HCT116 (cell line): ENCODE results near the gene TBC1D14. TPM values are rescaled to one million over a fixed set of nuclear protein-coding genes. Genes with fewer than 3 reads are reported as not detected.

Experiments used
- ATAC-seq: fragments of 200-7000 bp; cut with Tn5 transposase; 2 replicates; pipeline ENCODE4 v1.9.1; 2020; ENCODE audit warnings: mild to moderate bottlenecking, moderate library complexity
- BruUV-seq: library from RNA; stranded (reverse); fragments of 400-500 nt; replicated peaks from 2 replicates; lab custom pipeline; 2021; lab: Mats Ljungman, UMichigan
- CTCF ChIA-PET: fragments of 300-600 bp; sonication (Branson Sonifier 250); formaldehyde crosslinking; loops from one replicate; lab custom pipeline; 2021; ENCODE audit warnings: antibody characterized with exemption; lab: Charles Lee
- POLR2A ChIA-PET: fragments of 300-600, 350-600 bp; sonication (Branson Sonifier 250); formaldehyde crosslinking; loops from one replicate; lab custom pipeline; 2021; ENCODE audit warnings: antibody characterized with exemption; lab: Charles Lee
- RAD21 ChIA-PET, 2 experiments: fragments of 300-600 bp; sonication (Branson Sonifier 250); formaldehyde crosslinking; loops; one replicate each; lab custom pipeline; 2023; ENCODE audit warnings: low total read pairs in 2 of 2; ENCODE audit not compliant: uncharacterized antibody in 2 of 2, unreplicated experiment in 2 of 2, low non-redundant PET in 1 of 2; lab: Charles Lee
- DNase-seq: peaks from one replicate; pipeline ENCODE4 v3.0.0-alpha.2; 2010; ENCODE audit warnings: low read depth, low spot score
- H2AFZ ChIP-seq: fragments of 200-600 bp; shearing (Covaris generic), sonication (generic); 2 replicates; pipeline ENCODE4 v1.6.1; 2017; ENCODE audit warnings: low read depth, mixed run types, mixed read lengths, antibody characterized with exemption, low read length; ENCODE audit not compliant: poor library complexity, severe bottlenecking
- H3K27ac ChIP-seq: 2 replicates; pipeline ENCODE4 v1.5.1; 2012; ENCODE audit warnings: low read depth, low read length
- H3K27me3 ChIP-seq: fragments of 200-600 bp; sonication (generic); 2 replicates; pipeline ENCODE4 v1.6.1; 2016; ENCODE audit warnings: mixed run types, low read length, mixed read lengths; ENCODE audit not compliant: insufficient read depth
- H3K36me3 ChIP-seq, 2 experiments: fragments of 200-500 bp in 1 of 2; fragments of 200-600 bp in 1 of 2; sonication (Bioruptor generic) in 1 of 2; sonication (generic) in 1 of 2; 2 replicates each; pipeline versions ENCODE4 v1.5.1 to v1.6.1; 2014 to 2016; ENCODE audit warnings: low read length in 2 of 2, inconsistent platforms in 1 of 2, mixed read lengths in 1 of 2, mixed run types in 1 of 2; ENCODE audit not compliant: insufficient read depth in 2 of 2, control insufficient read depth in 1 of 2
- H3K4me1 ChIP-seq, 2 experiments: fragments of 200-600 bp in 1 of 2; sonication (generic) in 1 of 2; 2 replicates each; pipeline versions ENCODE4 v1.5.1 to v1.6.1; 2012 to 2017; ENCODE audit warnings: low read length in 2 of 2, inconsistent platforms in 1 of 2, mild to moderate bottlenecking in 1 of 2, mixed read lengths in 1 of 2, mixed run types in 1 of 2, moderate library complexity in 1 of 2; ENCODE audit not compliant: insufficient read depth in 2 of 2, control insufficient read depth in 1 of 2
- H3K4me2 ChIP-seq: fragments of 200-600 bp; sonication (generic); 2 replicates; pipeline ENCODE4 v1.6.1; 2017; ENCODE audit warnings: mixed run types, low read length, mixed read lengths
- H3K4me3 ChIP-seq, 2 experiments: fragments of 200-600 bp in 1 of 2; sonication (generic) in 1 of 2; replicated peaks in 1 of 2; 2 replicates each; pipeline ENCODE4 v1.5.1; 2011 to 2016; ENCODE audit warnings: low read length in 2 of 2, control low read depth in 1 of 2, low read depth in 1 of 2, mild to moderate bottlenecking in 1 of 2, mixed read lengths in 1 of 2, mixed run types in 1 of 2
- H3K79me2 ChIP-seq: fragments of 200-600 bp; sonication (generic); 2 replicates; pipeline ENCODE4 v1.6.1; 2017; ENCODE audit warnings: mild to moderate bottlenecking, mixed run types, low read length, moderate library complexity, mixed read lengths; ENCODE audit not compliant: insufficient read depth
- H3K9ac ChIP-seq: fragments of 200-600 bp; sonication (generic); 2 replicates; pipeline ENCODE4 v1.6.1; 2016; ENCODE audit warnings: low read length, mixed read lengths
- H3K9me2 ChIP-seq: fragments of 200-600 bp; sonication (generic), shearing (Covaris generic); 2 replicates; pipeline ENCODE4 v1.6.1; 2017; ENCODE audit warnings: mixed run types, mild to moderate bottlenecking, moderate library complexity; ENCODE audit not compliant: insufficient read depth
- H3K9me3 ChIP-seq, 2 experiments: fragments of 200-500 bp in 1 of 2; fragments of 200-600 bp in 1 of 2; sonication (Bioruptor generic) in 1 of 2; sonication (generic) in 1 of 2; 2 replicates each; pipeline ENCODE4 v1.6.1; 2014 to 2017; ENCODE audit warnings: low read length in 2 of 2, mixed read lengths in 2 of 2, inconsistent platforms in 1 of 2, low read depth in 1 of 2, mild to moderate bottlenecking in 1 of 2, mixed run types in 1 of 2, moderate library complexity in 1 of 2; ENCODE audit not compliant: control insufficient read depth in 1 of 2, insufficient read depth in 1 of 2
- H4K20me1 ChIP-seq: fragments of 200-600 bp; sonication (generic), shearing (Covaris generic); 2 replicates; pipeline ENCODE4 v1.6.1; 2017; ENCODE audit warnings: mixed run types, mild to moderate bottlenecking, moderate library complexity; ENCODE audit not compliant: insufficient read depth
- CEBPB ChIP-seq: IDR thresholded peaks from 2 replicates; pipeline ENCODE4 v1.6.1; 2012; ENCODE audit warnings: low read depth
- EGR1 ChIP-seq: IDR thresholded peaks from 2 replicates; pipeline ENCODE4 v1.6.1; 2012; ENCODE audit warnings: low read depth
- ELF1 ChIP-seq: IDR thresholded peaks from 2 replicates; pipeline ENCODE4 v1.6.1; 2012; ENCODE audit warnings: low read depth, borderline replicate concordance
- EZH2 ChIP-seq: fragments of 200-600 bp; sonication (generic); IDR thresholded peaks from 2 replicates; pipeline ENCODE4 v1.6.1; 2017; ENCODE audit warnings: antibody characterized with exemption, mixed run types
- EZH2phosphoT487 ChIP-seq: fragments of 200-600 bp; IDR thresholded peaks from 2 replicates; pipeline ENCODE4 v1.6.1; 2018; ENCODE audit warnings: antibody characterized with exemption, borderline replicate concordance
- FOSL1 ChIP-seq: IDR thresholded peaks from 2 replicates; pipeline ENCODE4 v1.6.1; 2012; ENCODE audit warnings: low read depth
- POLR2AphosphoS5 ChIP-seq: IDR thresholded peaks from 2 replicates; pipeline ENCODE4 v1.6.1; 2011; ENCODE audit warnings: mild to moderate bottlenecking, low read depth, low read length, moderate library complexity
- RAD21 ChIP-seq: IDR thresholded peaks from 2 replicates; pipeline ENCODE4 v1.6.1; 2012; ENCODE audit warnings: low read depth, mild to moderate bottlenecking
- SIN3A ChIP-seq: IDR thresholded peaks from 2 replicates; pipeline ENCODE4 v1.6.1; 2012; ENCODE audit warnings: low read depth
- SRF ChIP-seq: IDR thresholded peaks from 2 replicates; pipeline ENCODE4 v1.6.1; 2012; ENCODE audit warnings: low read depth
- TCF7L2 ChIP-seq: IDR thresholded peaks from 2 replicates; pipeline ENCODE4 v1.7.0; 2011; ENCODE audit warnings: borderline replicate concordance, inconsistent platforms; ENCODE audit not compliant: insufficient read depth, insufficient read length; ENCODE audit errors: extremely low read depth
- YY1 ChIP-seq: IDR thresholded peaks from 2 replicates; pipeline ENCODE4 v1.6.1; 2011; ENCODE audit warnings: low read length, low read depth, moderate library complexity, mild to moderate bottlenecking; ENCODE audit not compliant: insufficient replicate concordance; ENCODE audit errors: extremely low read depth
- intact Hi-C: fragments of 100-400 bp; cut with micrococcal nuclease; formaldehyde crosslinking; loops from 2 replicates; pipeline ENCODE4 v1.10.0; 2022
- total RNA-seq: library from RNA; stranded (reverse); gene quantifications from one replicate; pipeline ENCODE4 v1.2.1, GENCODE V29; 2021; ENCODE audit not compliant: unreplicated experiment
- TF ChIP-seq, protein P1 (sequence below): IDR thresholded peaks from 2 replicates; pipeline ENCODE4 v1.6.1; 2012; ENCODE audit warnings: low read depth
- TF ChIP-seq, protein P2 (sequence below): IDR thresholded peaks from 2 replicates; pipeline ENCODE4 v1.6.1; 2012

Gene TBC1D14
- total RNA-seq, 1 experiment from 2014 or later: 62.9 TPM

- TF ChIP-seq, protein P1, sequence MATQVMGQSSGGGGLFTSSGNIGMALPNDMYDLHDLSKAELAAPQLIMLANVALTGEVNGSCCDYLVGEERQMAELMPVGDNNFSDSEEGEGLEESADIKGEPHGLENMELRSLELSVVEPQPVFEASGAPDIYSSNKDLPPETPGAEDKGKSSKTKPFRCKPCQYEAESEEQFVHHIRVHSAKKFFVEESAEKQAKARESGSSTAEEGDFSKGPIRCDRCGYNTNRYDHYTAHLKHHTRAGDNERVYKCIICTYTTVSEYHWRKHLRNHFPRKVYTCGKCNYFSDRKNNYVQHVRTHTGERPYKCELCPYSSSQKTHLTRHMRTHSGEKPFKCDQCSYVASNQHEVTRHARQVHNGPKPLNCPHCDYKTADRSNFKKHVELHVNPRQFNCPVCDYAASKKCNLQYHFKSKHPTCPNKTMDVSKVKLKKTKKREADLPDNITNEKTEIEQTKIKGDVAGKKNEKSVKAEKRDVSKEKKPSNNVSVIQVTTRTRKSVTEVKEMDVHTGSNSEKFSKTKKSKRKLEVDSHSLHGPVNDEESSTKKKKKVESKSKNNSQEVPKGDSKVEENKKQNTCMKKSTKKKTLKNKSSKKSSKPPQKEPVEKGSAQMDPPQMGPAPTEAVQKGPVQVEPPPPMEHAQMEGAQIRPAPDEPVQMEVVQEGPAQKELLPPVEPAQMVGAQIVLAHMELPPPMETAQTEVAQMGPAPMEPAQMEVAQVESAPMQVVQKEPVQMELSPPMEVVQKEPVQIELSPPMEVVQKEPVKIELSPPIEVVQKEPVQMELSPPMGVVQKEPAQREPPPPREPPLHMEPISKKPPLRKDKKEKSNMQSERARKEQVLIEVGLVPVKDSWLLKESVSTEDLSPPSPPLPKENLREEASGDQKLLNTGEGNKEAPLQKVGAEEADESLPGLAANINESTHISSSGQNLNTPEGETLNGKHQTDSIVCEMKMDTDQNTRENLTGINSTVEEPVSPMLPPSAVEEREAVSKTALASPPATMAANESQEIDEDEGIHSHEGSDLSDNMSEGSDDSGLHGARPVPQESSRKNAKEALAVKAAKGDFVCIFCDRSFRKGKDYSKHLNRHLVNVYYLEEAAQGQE: no peak
- TF ChIP-seq, protein P2, sequence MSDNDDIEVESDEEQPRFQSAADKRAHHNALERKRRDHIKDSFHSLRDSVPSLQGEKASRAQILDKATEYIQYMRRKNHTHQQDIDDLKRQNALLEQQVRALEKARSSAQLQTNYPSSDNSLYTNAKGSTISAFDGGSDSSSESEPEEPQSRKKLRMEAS: no peak
- TF ChIP-seq EGR1 (no peak), RAD21 (no peak), CEBPB (no peak), SRF (no peak), ELF1 (no peak), YY1 (no peak), FOSL1 (no peak)
Observed at GRCh38 chr4:6960154-6960553, 50.5 kb downstream of the TBC1D14 start (continued).

GRCh38 chr4:6960628-6961412, 51.2 kb downstream of the TBC1D14 start:
- CTCF ChIA-PET: no interaction called here
- intact Hi-C loops: no loop called here
- Histone ChIP-seq H3K27me3 (no peaks in the 10 kb centered on the region), H3K27ac (no peak overlapping the region), H3K4me1 (peaks cover 0 to 7% of the 10 kb centered on the region in 2 experiments; a peak in 1 of 4 replicates), H3K9me3 (no peaks in the 10 kb centered on the region), H3K79me2 (peaks cover 22% of the 10 kb centered on the region), H3K9me2 (no peaks in the 10 kb centered on the region), H4K20me1 (no peaks in the 10 kb centered on the region), H2AFZ (no peak overlapping the region), H3K4me2 (no peak overlapping the region), H3K4me3 (no peak overlapping the region), H3K36me3 (no peaks in the 10 kb centered on the region), H3K9ac (no peak overlapping the region)
- RAD21 ChIA-PET: no interaction called here
- TF ChIP-seq EGR1: no peak
- no peak for TF ChIP-seq EZH2
- TF ChIP-seq POLR2AphosphoS5: no peak
- TF ChIP-seq FOSL1: no peak
- TF ChIP-seq SIN3A: no peak
- no peak for TF ChIP-seq TCF7L2
- TF ChIP-seq EZH2phosphoT487: no peak
- TF ChIP-seq, protein P1: no peak
- BruUV-seq: no TSS peak
- DNase-seq (no peak), ATAC-seq (no peak)
- POLR2A ChIA-PET: no interaction called here
